ENCODE data around the gene TAC3.

DNA sequence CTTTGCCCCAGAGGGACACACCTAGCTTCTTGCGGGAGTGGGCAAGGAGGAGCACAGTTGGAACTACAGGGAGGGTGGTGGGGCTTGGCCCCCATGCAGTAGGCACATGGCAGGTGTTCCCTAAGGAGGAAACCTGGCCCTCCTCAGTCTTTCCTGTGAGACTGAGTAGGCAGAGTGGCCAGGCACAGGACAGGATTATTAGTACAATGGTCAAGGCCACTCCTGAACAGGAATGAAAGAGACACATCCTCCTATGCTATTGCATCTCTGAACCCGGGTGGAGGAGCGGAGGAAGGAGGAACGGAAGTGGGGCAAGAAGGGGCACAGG, 32.8 kb upstream of the TAC3 start:
- TF ChIP-seq, protein P1, sequence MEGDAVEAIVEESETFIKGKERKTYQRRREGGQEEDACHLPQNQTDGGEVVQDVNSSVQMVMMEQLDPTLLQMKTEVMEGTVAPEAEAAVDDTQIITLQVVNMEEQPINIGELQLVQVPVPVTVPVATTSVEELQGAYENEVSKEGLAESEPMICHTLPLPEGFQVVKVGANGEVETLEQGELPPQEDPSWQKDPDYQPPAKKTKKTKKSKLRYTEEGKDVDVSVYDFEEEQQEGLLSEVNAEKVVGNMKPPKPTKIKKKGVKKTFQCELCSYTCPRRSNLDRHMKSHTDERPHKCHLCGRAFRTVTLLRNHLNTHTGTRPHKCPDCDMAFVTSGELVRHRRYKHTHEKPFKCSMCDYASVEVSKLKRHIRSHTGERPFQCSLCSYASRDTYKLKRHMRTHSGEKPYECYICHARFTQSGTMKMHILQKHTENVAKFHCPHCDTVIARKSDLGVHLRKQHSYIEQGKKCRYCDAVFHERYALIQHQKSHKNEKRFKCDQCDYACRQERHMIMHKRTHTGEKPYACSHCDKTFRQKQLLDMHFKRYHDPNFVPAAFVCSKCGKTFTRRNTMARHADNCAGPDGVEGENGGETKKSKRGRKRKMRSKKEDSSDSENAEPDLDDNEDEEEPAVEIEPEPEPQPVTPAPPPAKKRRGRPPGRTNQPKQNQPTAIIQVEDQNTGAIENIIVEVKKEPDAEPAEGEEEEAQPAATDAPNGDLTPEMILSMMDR (IDR thresholded peaks at IDR 0.05): no peak
- TF ChIP-seq POLR2A (IDR thresholded peaks at IDR 0.05): no peak

Data from ovary (tissue), 3 donors.